Tibial artery (tissue), 4 donors: ENCODE results near the gene ARHGAP24.

Experiments used
- DNase-seq, 2 donors: peaks; one replicate each; pipeline ENCODE4 v3.0.0-alpha.2; 2019
- H3K27ac ChIP-seq, 2 donors: fragments of 200-600 bp; sonication (generic) in 1 of 2; 1 replicate in 1 of 2; 2 replicates in 1 of 2; pipeline ENCODE4 v1.5.1; 2018 to 2019; ENCODE audit warnings: mild to moderate bottlenecking in 1 of 2
- H3K27me3 ChIP-seq, 2 donors: fragments of 200-600 bp; sonication (generic) in 1 of 2; one replicate each; pipeline versions ENCODE4 v1.5.1 to v1.6.0; 2016 to 2019
- H3K36me3 ChIP-seq, 3 donors: fragments of 200-600 bp; sonication (generic) in 2 of 3; one replicate each; pipeline ENCODE4 v1.5.1; 2016 to 2019; ENCODE audit warnings: mild to moderate bottlenecking in 2 of 3
- H3K4me1 ChIP-seq, 4 donors: fragments of 200-600 bp; sonication (generic) in 2 of 4; 1 replicate in 3 of 4; 2 replicates in 1 of 4; pipeline ENCODE4 v1.5.1; 2016 to 2019
- H3K4me3 ChIP-seq, 2 donors: fragments of 200-600 bp; sonication (generic) in 1 of 2; 1 replicate in 1 of 2; 2 replicates in 1 of 2; pipeline ENCODE4 v1.5.1; 2018 to 2019; ENCODE audit warnings: mild to moderate bottlenecking in 2 of 2
- H3K9me3 ChIP-seq, 3 donors: fragments of 200-600 bp; sonication (generic) in 1 of 3; one replicate each; pipeline ENCODE4 v1.5.1; 2016 to 2019
- intact Hi-C: fragments of 100-400 bp; cut with DNase I; formaldehyde crosslinking; loops from one replicate; pipeline ENCODE4 v1.15.0; 2023; ENCODE audit warnings: low total_unique reads
- TF ChIP-seq, protein P1 (sequence below), 2 experiments: fragments of 200-600 bp in 1 of 2; fragments of 450-650 bp in 1 of 2; IDR thresholded peaks; one replicate each; pipeline ENCODE4 v1.5.1; 2017 to 2019; ENCODE audit warnings: antibody characterized with exemption in 2 of 2, mild to moderate bottlenecking in 1 of 2, moderate library complexity in 1 of 2

ARHGAP24 gene

DNA sequence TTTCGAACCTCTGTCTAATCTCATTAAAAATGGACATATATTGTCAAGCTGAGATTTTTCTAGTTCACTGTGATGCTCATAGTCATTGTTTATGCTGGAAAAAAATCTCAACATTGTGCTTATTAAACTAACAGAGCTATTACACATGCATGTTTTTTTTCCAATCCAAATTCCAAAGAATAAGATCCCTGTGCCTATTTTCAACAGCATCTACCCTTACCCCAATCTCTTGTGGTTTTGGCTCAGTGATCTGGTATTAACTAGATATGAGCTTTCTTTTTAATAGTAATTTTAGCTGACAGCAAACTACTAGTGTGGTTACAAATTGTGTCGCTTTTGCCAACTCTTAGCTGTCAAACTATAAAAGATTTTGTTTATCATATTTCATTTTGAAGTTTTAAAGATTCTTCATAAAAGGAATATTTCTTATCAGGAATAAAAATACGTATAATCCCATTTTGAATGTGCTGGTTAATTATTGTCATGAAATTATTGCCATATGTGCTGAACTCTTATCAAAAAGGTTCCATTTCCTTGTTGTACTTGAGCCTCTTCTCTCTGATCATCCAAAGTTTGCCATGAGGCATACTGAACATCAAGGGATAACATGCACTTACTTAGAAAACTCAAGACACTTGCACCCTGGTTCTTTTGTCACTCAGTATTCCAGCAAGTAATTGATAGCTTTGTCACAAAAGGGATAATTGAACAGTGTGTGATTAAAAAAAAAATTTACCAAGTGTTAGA is 241.2 kb downstream of the ARHGAP24 start:
- Histone ChIP-seq H3K4me3 (no peak overlapping the region), H3K9me3 (no peaks in the 10 kb centered on the region), H3K27ac (no peak overlapping the region), H3K36me3 (no peaks in the 10 kb centered on the region), H3K27me3 (no peaks in the 10 kb centered on the region), H3K4me1 (no peaks in the 10 kb centered on the region)
- intact Hi-C loops: no loop called here
- DNase-seq: no peak
- TF ChIP-seq, protein P1, sequence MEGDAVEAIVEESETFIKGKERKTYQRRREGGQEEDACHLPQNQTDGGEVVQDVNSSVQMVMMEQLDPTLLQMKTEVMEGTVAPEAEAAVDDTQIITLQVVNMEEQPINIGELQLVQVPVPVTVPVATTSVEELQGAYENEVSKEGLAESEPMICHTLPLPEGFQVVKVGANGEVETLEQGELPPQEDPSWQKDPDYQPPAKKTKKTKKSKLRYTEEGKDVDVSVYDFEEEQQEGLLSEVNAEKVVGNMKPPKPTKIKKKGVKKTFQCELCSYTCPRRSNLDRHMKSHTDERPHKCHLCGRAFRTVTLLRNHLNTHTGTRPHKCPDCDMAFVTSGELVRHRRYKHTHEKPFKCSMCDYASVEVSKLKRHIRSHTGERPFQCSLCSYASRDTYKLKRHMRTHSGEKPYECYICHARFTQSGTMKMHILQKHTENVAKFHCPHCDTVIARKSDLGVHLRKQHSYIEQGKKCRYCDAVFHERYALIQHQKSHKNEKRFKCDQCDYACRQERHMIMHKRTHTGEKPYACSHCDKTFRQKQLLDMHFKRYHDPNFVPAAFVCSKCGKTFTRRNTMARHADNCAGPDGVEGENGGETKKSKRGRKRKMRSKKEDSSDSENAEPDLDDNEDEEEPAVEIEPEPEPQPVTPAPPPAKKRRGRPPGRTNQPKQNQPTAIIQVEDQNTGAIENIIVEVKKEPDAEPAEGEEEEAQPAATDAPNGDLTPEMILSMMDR (IDR thresholded peaks at IDR 0.05): no peak

DNA sequence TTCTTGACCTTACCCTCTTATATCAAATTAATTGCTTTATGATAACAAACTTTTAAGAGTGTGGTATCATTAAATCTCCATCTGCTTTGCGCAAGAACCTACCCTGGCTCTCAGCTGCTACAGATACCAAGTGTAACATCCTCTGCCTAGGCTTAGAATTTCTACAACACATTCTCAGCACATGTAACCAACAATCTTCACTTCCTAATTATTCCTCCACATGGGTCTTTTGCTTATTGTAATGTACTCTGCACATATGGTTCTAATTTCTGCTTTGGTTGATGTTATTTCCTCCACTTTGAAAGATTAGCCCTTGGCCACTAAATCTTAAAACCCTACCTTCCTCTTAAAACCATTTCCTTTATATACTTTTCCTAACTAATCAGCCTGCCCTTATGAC is 242.4 kb downstream of the ARHGAP24 start:
- DNase-seq: no peak
- Histone ChIP-seq H3K9me3 (no peaks in the 10 kb centered on the region), H3K4me3 (no peak overlapping the region), H3K27me3 (no peaks in the 10 kb centered on the region), H3K27ac (no peak overlapping the region), H3K36me3 (no peaks in the 10 kb centered on the region), H3K4me1 (no peaks in the 10 kb centered on the region)
- TF ChIP-seq, protein P1 (IDR thresholded peaks at IDR 0.05): no peak
- intact Hi-C loops: no loop called here

DNA sequence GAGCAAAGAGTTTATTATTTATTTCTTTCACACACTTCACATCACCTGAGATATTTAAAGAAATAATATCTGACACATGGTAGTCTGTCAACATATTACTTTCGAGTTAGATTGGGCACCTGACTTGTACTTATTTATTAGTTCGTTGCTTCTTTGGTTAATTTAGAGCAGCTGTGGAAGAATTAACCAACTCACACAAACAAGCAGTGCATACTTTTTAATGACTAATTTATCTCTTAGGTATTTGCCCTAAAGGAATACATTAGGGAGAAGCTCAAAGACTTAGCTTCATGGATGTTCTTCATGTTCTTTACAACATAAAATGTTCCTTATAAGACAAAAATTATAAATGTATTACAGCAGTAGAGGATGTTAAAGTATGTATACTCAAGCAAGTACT is 242.9 kb downstream of the ARHGAP24 start:
- Histone ChIP-seq H3K27ac (no peak overlapping the region), H3K9me3 (no peaks in the 10 kb centered on the region), H3K36me3 (no peaks in the 10 kb centered on the region), H3K4me3 (no peak overlapping the region), H3K4me1 (no peaks in the 10 kb centered on the region), H3K27me3 (no peaks in the 10 kb centered on the region)
- TF ChIP-seq, protein P1 (IDR thresholded peaks at IDR 0.05): no peak
- intact Hi-C loops: no loop called here
- no peak for DNase-seq

DNA sequence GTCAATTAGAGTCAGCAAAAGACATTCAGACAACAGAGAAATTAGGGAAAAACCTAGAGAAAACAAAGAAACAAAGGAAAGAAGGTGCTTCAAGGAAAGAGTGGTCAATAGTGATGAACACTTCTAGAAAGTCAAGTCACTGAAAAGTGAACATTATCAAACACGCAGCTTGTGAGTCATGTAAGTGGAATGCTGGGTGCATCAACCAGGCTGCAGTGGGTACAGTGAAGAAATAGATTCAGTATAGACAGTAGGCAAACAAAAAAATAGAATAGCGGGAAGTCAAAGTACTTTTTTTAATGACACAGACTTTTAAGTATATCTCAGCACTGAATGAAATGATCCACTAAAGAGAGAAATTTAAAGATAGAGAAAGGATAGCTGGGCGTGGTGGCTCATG is 245.8 kb downstream of the ARHGAP24 start:
- TF ChIP-seq, protein P1 (IDR thresholded peaks at IDR 0.05): no peak
- Histone ChIP-seq H3K4me1 (peaks cover 0 to 11% (median 7%) of the 10 kb centered on the region in 4 donors), H3K27ac (no peak overlapping the region), H3K4me3 (no peak overlapping the region), H3K9me3 (no peaks in the 10 kb centered on the region), H3K36me3 (no peaks in the 10 kb centered on the region), H3K27me3 (no peaks in the 10 kb centered on the region)
- intact Hi-C loops: no loop called here
- DNase-seq: no peak

DNA sequence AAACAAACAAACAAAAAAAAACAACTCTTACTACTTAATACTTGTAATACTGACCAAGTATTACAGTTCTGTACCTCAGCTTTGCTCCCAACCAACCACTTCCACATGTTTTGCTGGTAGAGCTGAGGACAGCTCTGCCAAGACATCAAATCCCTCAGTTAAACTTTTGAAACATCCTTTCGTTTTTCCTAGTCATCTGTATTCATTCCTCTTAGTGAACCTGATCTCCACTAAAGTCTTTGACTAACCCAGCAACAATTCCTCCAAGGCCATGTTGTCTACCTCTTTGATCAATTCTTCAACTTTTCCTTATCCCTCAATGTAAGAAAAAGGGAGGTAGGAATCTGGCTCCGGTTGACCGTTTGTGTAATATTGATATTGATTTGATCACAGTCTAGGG is 247.5 kb downstream of the ARHGAP24 start:
- no peak overlapping the region for H3K4me3 ChIP-seq
- TF ChIP-seq, protein P1 (IDR thresholded peaks at IDR 0.05): no peak
- no peaks in the 10 kb centered on the region for H3K36me3 ChIP-seq
- H3K9me3 ChIP-seq: no peaks in the 10 kb centered on the region
- peaks cover 0 to 17% (median 9%) of the 10 kb centered on the region in 4 donors for H3K4me1 ChIP-seq
- no peaks in the 10 kb centered on the region for H3K27me3 ChIP-seq
- no peak for DNase-seq
- intact Hi-C loops: no loop called here
- H3K27ac ChIP-seq: no peak overlapping the region
